Measurements from ENCODE around the gene PTOV1.

Gene PTOV1

GRCh38 chr19:49850487-49851342 is at the start of gene PTOV1:
Gene PTOV1 (plus strand): TSS chr19:49851159.
- peak; percentile 58 for DNase-seq

DNA sequence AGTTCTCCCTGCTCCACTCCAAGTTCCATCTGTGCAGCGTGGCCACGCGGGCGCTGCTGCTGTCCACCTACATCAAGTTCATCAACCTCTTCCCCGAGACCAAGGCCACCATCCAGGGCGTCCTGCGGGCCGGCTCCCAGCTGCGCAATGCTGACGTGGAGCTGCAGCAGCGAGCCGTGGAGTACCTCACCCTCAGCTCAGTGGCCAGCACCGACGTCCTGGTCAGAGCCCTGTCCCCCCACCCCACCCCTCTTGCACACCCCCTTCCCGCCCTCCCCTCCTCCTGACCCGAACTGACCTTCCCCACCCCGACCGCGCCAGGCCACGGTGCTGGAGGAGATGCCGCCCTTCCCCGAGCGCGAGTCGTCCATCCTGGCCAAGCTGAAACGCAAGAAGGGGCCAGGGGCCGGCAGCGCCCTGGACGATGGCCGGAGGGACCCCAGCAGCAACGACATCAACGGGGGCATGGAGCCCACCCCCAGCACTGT is 49.5 kb upstream of the PTOV1 start:
- DNase-seq, result no peak

GRCh38 chr19:49801966-49802661 is 48.8 kb upstream of the PTOV1 start:
- DNase-seq, result peak; percentile 84

GRCh38 chr19:49802836-49803528 is 48.0 kb upstream of the PTOV1 start:
- no peak for DNase-seq

DNA sequence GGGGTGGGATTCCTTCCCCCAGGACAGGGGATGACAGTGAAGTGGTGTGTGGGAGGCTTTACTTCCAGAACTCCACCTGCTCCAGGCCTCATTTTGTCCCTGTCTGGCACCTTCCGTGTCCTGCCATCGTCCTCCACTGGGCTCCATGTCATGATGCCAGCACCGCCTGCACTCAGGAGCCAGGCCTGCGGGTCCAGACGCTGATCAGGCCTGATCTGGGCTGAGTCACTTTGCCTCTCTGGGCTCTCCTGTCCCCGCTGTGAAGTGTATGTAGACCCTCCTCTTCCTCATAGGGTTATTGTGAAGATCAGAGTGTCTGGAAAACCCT is 47.5 kb upstream of the PTOV1 start:
- no peak for DNase-seq

DNA sequence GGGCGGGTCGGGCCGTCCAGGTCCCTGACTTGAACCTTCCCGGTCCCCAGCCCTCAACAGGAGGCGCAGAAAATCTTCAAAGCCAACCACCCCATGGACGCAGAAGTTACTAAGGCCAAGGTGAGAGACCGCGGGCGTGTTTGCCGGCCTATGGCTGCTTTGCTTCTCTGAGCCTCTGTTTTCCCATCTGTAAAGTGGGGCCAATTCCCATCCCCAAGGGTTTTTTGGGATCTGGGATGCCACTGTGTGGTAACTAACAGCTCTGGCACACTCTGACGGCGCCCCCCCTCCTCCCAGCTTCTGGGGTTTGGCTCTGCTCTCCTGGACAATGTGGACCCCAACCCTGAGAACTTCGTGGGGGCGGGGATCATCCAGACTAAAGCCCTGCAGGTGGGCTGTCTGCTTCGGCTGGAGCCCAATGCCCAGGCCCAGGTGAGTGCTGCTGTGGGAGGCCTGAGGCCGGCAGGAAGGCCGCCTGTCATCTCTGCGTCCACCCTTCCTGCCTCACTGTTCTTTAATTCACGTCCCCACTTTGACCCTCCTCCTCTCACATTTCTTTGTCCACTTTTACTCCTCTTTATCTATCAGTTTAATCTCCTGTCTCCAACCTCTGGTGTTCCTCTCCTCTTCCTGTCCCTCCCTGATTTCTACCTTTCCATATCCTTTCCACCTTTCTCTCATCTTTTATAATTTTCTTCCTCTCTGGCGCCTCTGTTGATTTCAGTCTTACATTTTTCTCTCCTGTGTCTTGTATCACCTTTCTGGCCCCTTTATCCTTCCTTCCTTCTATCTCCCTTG is 44.9 kb upstream of the PTOV1 start:
- no peak for DNase-seq

DNA sequence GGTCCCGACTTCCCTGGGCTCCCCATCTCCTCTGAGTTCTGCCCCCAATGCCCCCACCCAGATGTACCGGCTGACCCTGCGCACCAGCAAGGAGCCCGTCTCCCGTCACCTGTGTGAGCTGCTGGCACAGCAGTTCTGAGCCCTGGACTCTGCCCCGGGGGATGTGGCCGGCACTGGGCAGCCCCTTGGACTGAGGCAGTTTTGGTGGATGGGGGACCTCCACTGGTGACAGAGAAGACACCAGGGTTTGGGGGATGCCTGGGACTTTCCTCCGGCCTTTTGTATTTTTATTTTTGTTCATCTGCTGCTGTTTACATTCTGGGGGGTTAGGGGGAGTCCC is 44.4 kb upstream of the PTOV1 start:
- DNase-seq, result no peak

- no peak for DNase-seq
Measured at GRCh38 chr19:49807058-49807903, 43.7 kb upstream of the PTOV1 start.

DNA sequence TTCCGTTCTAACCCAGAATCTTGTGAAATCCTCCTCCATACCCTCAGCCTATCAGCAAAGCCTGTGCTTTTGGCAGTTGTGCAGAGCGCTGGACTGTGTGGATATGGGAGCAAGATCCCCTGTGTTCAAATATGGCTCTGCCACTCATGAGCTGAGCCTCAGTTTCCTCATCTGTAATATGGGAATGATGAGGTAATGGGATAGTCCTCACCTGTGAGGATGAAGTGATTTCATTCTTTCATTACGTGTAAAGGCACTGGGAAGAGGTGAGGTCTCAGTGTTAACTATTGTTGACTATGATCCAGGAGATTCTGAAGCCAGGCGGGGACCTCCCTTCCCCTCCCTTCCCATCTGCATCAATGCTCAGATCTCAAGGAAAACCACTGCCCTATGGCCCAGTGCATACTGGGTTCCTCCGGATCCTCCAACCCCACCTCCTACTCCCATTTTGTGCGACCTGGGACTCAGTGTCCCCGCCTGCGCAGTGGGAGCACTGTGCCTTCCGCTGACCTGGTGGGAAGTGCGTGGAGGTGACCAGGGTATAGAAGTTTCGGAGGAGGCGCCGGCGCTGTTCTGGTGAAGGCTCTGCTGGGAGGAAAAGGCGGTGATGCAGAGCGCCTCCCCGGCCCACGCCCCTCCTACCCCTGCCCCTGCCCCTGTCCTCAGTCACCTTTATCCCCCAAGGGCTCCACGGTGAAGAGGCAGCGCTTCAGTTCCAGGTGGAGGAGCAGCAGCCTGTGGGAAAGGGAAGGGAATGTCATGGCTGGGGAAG is 42.9 kb upstream of the PTOV1 start:
- no peak for DNase-seq

GRCh38 chr19:49808711-49809159 is 42.2 kb upstream of the PTOV1 start:
- peak; percentile 62 for DNase-seq

- peak; percentile 19 for DNase-seq
Measured at GRCh38 chr19:49809160-49809940, 41.6 kb upstream of the PTOV1 start.

- DNase-seq, result no peak
Measured at GRCh38 chr19:49809941-49810389, 41.0 kb upstream of the PTOV1 start.

GRCh38 chr19:49811328-49811727 is 39.6 kb upstream of the PTOV1 start:
- DNase-seq, result no peak

GRCh38 chr19:49812452-49812996 is 38.4 kb upstream of the PTOV1 start:
- no peak for DNase-seq

DNA sequence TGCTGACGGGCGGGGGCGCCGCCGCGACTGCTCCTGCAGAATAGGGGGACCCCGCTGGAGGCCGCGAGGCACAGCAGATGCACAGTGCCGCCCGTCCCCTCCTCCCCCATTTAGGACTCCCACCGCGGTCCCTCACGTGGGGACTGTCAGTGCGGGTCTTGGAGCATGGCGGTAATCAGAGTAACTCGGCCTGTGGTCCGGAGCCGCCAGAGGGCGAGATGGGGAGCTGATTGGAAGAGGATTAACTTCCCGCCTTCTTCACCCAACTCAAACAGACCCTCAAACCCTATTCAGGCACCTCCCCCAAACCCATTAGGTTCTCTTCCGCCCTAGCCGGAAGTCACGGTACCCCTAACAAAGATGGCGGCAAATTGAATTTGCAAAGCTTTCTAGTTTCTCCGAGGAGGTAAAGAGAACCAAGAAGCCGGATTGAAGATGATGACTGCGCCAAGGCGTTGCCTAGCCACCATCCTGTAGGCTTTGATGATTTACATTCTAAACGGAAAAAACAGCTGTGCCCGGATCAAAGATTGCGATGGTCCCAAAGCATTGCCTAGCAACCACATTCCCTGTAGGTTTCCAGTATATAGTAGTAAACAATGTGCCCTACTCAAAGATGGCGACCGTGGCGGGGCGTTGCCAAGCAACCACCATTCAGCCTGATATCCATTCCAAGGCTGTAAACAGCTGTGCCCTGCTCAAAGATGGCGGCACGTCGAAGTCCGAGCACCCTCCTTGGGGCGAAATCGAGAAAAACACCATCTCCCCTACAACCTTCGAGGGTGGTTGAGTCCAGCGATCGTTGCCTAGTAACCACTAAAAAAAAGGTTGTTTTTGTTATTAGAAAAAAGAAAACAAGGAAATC is 37.7 kb upstream of the PTOV1 start, which contains the start of gene FUZ:
TSS of gene FUZ (minus strand) at position 296 of the 865 bp plus-strand sequence. CDS start at position 110, 186 bp downstream.
- DNase-seq, result peak; percentile 97

GRCh38 chr19:49814010-49814409 is 36.9 kb upstream of the PTOV1 start:
- DNase-seq, result no peak

- no peak for DNase-seq
Measured at GRCh38 chr19:49816590-49816989, 34.4 kb upstream of the PTOV1 start.

GRCh38 chr19:49817964-49818648 is 32.9 kb upstream of the PTOV1 start, which contains the start of gene MED25:
Gene MED25 (plus strand): TSS chr19:49818289. CDS start chr19:49818342, 53 bp downstream.
- DNase-seq, result peak; percentile 93
